Left ventricle myocardium inferior (tissue), 1 donor: ENCODE results near the gene NEU1. TPM values are rescaled to one million over a fixed set of nuclear protein-coding genes. Genes with fewer than 3 reads are reported as not detected.

Source experiments
- DNase-seq: peaks from one replicate; pipeline ENCODE4 v3.0.0-alpha.2; 2020
- H3K27ac ChIP-seq: fragments of 200-600 bp; replicated peaks from 2 replicates; pipeline ENCODE4 v1.8.0; 2021
- H3K27me3 ChIP-seq: fragments of 200-600 bp; 2 replicates; pipeline ENCODE4 v1.8.0; 2021; ENCODE audit warnings: low read depth
- H3K36me3 ChIP-seq: fragments of 200-600 bp; 2 replicates; pipeline ENCODE4 v1.8.0; 2021
- H3K4me1 ChIP-seq: fragments of 200-600 bp; 2 replicates; pipeline ENCODE4 v1.8.0; 2021
- H3K4me3 ChIP-seq: fragments of 200-600 bp; 2 replicates; pipeline ENCODE4 v1.8.0; 2021; ENCODE audit warnings: mild to moderate bottlenecking, moderate library complexity
- H3K9me3 ChIP-seq: fragments of 200-600 bp; replicated peaks from 2 replicates; pipeline ENCODE4 v1.8.0; 2021
- intact Hi-C: fragments of 100-400 bp; cut with micrococcal nuclease; formaldehyde crosslinking; loops from one replicate; pipeline ENCODE4 v1.11.0; 2022
- total RNA-seq: library from RNA; stranded (reverse); fragmentation: NEBNext Ultra II Directional; extraction: Animal tissue kit (Norgen Biotek cat#: 25700); gene quantifications from one replicate; pipeline ENCODE4 v1.2.1, GENCODE V29; 2021
- TF ChIP-seq, protein P1 (sequence below): fragments of 200-600 bp; IDR thresholded peaks from 2 replicates; pipeline ENCODE4 v1.8.0; 2021; ENCODE audit warnings: antibody characterized with exemption, mild to moderate bottlenecking, borderline replicate concordance
- donor health status: DM: no; HTN: yes; CAD: no; lungs with severe emphysema.

Gene NEU1
- total RNA-seq, 1 donor from 2014 or later = 26.0 TPM

DNA sequence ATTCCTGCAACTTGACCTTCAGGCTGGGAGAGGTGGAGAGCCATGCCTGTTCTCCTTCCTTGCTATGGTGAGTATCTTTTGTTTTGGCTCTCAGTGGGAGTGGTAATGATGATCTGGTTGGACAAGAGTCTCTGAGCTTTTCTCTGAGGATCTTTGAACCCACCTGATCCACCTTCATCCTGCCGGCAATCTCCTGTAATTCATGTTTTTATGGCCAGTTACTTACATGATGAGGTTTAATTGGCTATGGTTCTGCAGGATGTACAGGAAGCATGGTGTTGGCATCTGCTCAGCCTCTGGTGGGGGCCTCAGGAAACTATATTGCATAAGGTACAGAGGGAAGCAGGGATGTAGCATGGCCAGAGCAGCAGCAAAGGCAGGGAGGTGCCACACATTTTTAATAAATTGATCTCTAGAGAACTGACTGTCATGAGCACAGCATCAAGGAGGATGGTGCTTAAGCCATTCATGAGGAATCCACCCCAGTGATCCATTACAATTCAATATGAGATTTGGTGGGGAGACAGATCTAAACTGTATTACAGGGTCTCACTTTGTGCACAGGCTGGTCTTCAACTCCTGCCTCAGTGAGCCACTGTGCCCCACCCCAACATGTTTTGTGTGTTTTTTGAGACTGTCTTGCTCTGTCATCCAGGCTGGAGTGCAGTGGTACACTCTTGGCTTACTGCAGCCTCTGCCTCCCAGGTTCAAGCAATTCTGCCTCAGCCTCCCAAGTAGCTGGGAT, 25.1 kb downstream of the NEU1 start:
- H3K4me1 ChIP-seq = peaks cover 54% of the 10 kb centered on the region

DNA sequence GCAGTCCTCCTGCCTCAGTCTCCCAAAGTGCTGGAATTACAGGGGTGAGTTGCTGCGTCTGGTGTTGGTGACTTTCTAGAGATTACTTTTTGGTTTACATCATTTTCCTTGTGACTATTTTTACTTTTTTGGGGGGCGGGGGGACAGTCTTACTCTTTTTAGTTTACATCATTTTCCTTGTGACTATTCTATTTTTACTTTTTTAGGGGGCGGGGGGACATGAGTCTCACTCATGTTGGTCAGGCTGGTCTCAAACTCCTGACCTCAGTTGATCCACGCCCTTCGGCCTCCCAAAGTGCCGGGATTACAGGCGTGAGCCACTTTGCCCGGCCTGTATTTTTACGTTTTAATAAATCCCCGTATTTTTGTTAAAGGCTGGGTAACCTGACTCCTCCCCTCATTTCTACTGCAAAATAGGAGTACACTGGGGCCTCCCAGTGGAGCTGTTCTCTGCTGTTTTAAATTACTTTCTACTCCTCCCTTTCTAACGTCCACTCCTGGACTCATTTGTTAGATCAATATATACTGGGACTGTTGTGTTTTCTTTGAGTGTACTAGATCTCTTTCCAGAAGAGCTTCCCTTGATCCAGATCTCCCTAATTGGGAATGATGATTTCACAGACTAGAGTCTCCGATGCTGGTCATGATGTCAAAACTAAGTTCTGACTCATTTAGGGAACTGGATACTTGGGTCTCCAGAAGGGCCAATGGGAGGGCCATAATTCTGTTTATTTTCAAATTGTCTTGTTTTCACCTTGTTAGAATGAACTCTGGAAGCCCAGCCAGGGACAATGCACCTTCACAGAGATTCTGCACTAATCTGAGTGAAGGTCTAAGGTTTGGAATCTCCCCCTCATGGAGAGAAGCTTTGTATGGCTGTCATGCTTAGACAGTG, 25.9 kb downstream of the NEU1 start:
- no peaks in the 10 kb centered on the region for H3K27me3 ChIP-seq
- TF ChIP-seq, protein P1, sequence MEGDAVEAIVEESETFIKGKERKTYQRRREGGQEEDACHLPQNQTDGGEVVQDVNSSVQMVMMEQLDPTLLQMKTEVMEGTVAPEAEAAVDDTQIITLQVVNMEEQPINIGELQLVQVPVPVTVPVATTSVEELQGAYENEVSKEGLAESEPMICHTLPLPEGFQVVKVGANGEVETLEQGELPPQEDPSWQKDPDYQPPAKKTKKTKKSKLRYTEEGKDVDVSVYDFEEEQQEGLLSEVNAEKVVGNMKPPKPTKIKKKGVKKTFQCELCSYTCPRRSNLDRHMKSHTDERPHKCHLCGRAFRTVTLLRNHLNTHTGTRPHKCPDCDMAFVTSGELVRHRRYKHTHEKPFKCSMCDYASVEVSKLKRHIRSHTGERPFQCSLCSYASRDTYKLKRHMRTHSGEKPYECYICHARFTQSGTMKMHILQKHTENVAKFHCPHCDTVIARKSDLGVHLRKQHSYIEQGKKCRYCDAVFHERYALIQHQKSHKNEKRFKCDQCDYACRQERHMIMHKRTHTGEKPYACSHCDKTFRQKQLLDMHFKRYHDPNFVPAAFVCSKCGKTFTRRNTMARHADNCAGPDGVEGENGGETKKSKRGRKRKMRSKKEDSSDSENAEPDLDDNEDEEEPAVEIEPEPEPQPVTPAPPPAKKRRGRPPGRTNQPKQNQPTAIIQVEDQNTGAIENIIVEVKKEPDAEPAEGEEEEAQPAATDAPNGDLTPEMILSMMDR = no peak
- no peaks in the 10 kb centered on the region for H3K9me3 ChIP-seq
- peaks cover 51% of the 10 kb centered on the region for H3K36me3 ChIP-seq
- peaks cover 56% of the 10 kb centered on the region for H3K4me1 ChIP-seq
- intact Hi-C loops = no loop called here
- peak overlapping the region; percentile 97 for H3K27ac ChIP-seq
- H3K4me3 ChIP-seq = peak overlapping the region; percentile 99
- no peak for DNase-seq

More for the DNA sequence above, 25.1 kb downstream of the NEU1 start:
- Histone ChIP-seq H3K27me3 (no peaks in the 10 kb centered on the region), H3K27ac (peak overlapping the region; percentile 97), H3K9me3 (no peaks in the 10 kb centered on the region), H3K4me3 (peak overlapping the region; percentile 99), H3K36me3 (peaks cover 51% of the 10 kb centered on the region)
- DNase-seq = no peak
- TF ChIP-seq, protein P1 = no peak
- intact Hi-C loops = no loop called here

DNA sequence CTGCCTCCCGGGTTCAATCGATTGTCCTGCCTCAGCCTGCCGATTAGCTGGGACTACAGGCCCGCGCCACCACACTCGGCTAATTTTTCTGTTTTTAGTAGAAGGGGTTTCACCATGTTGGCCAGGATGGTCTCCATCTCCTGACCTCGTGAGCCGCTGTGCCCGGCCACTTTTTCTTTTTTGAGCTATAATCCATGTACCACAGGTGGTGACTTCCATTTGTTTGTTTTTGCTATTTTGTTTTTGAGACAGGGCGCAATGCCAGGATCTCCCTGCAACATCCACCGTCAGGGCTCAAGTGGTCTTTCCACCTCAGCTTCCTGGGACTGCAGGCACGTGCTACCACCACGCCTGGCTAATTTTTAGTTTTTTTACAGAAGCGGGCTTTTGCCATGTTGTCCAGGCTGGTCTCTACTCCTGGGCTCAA, 26.6 kb downstream of the NEU1 start:
- intact Hi-C loops = no loop called here
- no peak for DNase-seq
- H3K4me1 ChIP-seq = peaks cover 62% of the 10 kb centered on the region

DNA sequence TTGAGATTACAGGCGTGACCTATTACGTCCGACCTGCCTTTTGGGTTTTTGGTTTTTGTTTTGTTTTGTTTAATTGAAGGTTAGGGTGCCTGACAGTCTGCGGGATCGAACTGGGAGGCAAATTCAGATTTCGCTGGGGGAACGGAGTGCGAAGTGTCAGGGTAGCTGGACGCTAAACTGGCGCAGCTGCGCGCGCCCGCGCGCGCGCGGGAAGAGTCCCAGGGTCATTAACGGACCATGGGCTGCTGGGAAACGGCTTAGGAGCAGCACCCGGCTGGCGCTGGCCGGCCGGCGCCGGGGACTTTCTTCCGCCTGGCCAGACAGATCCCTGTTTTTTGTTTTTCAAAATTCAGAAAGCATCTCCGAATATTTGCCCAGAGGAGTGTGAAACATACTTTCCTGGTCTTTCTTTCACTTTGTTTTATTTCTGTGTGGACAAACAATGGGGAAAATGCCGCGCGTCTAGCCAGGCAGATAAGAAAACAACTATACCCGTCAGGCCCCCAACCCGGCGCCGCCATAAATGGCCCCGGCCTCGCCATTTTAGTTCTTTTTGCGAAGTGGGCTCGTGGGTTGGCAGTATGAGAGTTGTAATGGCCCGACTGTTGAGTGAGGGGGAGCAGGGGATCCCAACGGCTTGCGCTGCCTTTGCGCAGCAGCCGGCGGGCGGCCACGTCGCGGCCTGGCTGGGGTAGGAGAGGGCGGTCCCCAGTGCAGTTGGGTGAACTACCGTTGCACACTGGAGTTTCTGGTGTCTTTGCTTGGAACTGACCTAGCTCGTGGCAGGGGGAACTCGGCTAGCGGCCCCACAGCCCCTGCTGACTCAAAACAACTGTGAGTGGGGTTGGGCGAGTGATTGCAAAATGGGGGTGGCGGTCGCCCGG, 28.0 kb downstream of the NEU1 start:
- Histone ChIP-seq H3K9me3 (no peaks in the 10 kb centered on the region), H3K36me3 (peaks cover 31% of the 10 kb centered on the region), H3K27ac (peak overlapping the region; percentile 97), H3K4me3 (peak overlapping the region; percentile 99), H3K27me3 (no peaks in the 10 kb centered on the region), H3K4me1 (peaks cover 74% of the 10 kb centered on the region)
- intact Hi-C loops = no loop called here
- TF ChIP-seq, protein P1 = no peak
- peak; percentile 90 for DNase-seq

More for the DNA sequence above, 26.6 kb downstream of the NEU1 start:
- TF ChIP-seq, protein P1 = no peak
- Histone ChIP-seq H3K27me3 (no peaks in the 10 kb centered on the region), H3K36me3 (peaks cover 45% of the 10 kb centered on the region), H3K9me3 (no peaks in the 10 kb centered on the region), H3K4me3 (peak overlapping the region; percentile 99), H3K27ac (peak overlapping the region; percentile 97)
